GM19467 (cell line): Measurements from ENCODE around the gene SSTR3.

ENCODE experiments used
- ATAC-seq: cut with Tn5 transposase; IDR thresholded peaks from one replicate; pipeline ENCODE4 v1.9.1; 2021; ENCODE audit warnings: mild to moderate bottlenecking, moderate library complexity; ENCODE audit not compliant: unreplicated experiment

Gene SSTR3

DNA sequence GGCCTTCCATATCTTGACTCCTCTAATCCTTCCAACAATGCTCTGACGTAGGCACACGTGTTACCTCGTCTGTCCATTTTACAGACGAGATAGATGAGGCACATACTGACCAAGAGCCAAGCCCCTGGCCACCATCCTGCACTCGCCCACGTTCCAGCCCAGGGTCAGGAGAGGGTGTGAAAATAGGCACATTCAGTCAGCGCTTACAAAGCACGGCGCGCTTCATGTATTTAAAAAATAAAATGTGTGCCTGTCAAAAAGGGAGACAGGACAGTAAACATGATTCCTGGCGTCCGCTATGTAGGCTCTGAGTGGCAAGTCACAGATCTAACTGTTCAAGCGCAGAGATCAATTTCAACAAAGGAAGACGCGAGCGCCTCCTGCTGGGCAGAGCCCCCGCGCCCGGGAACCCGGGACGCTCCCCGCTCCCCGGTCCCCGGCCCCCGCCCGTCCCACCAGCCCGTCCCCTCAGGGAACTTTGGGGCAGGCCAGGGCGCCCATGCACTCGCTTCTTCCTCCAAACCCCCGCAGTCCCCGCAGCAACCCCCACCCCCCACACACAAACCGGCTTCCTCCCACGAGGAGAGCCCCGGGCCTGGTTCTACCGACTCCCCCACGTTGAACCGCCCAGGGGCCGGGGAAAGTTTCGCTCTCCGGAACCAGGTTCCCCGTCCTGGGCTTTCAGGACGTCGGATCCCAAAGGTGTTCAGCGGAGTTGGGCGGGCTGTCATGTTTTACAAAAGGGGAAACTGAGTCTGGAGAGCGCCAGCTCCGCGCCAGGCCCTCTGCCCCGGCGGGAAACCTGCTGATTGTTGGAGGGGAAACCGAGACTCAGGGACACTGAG, 13.8 kb downstream of the SSTR3 start:
- ATAC-seq, result no peak

DNA sequence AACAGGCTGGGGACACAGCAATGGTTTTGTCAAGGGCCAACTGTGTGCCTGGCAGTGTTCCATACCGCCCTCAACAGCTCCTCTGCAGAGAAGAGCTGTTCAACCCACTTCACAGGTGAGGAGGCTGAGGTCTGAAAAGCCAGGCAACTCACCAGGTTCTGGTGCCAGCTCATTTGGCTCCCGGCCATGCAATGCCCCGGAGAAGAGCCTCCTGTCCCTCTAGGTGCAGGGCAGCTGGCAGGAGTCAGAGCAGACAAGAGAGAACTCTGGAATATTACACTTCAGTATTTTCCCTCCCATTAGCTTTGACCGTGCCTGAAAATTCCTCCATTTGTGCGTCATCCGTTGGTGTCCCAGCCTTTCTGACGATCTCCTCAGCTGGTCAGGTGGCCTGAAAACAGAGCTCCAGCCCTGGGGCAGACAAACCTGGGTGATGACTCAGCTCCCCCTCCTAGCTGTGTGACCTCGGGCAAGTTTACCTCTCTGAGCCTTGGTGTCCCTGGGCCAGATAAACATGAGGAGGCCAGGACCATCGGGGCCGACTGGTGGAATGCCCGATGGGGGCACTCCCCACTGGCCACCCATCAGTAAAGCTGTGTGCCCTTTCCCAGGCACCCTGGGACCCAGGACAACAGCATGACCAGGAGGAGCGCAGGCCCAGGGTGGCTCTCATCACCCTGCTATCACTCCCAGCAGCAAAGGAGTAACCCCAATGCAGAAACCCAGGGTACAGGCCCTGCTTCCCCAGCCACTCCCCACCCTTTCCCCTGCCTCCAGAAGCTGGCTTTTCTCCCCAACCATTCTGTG, 14.6 kb downstream of the SSTR3 start:
- ATAC-seq, result no peak

DNA sequence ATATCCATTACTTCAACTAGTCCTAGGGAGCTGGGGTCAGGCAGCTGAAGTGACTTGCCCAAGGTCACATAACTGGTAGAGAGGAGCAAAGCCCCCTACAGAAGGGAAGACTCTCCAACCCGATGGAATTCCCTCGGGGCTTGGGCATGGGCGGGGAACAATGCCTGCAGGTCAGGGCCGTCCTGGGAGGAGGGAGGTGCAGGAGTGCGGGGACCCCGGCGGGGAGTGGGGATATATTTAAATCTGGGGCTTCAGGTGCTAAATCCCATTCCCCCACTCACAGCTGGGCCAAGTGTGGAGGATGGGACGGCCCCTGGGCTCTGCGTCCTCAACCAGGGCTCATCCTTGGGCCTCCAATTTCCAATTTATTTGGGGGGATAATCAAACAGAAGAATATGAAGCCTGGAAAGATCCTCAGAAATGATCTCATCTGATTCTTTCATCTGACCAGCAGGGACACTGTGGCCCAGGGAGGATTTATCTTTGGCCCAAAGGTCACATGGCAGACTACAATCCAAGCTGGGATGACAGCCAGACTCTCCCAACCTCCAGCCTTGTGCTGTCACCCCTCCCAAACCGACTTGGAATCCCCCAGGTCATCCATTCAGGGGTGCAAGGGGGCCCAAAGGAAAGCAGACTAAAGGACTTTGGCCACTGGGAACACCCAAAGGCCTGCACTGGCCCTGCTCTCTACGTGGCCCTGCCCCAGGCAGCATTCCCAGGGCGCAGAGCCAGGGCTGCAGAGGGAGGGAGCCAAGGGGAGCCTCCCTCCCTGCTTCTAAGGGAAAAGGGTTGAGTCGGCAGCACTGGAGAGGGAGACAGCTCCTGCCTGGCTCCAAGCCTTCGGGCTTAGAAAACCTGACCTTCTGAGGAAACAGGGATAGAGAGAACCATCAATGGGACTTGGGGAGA, 15.5 kb downstream of the SSTR3 start:
- ATAC-seq, result no peak

DNA sequence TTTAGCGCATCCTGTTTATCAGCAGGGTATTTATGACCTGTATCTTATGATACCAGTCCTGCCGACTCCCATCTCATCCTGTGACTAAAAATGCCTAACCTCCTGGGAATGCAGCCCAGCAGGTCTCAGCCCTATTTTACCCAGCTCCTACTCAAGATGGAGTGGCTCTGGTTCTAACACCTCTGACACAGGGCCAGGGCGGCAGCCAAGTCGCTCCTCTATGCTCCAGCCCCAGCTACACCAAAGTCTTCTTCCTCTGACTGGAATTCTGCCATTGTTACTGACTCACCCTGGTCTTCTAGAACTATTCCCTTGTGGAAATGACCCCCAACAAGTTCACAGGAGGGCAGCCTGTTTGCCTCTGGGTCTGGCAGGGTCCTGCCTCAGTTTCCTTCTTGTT, 16.4 kb downstream of the SSTR3 start:
- no peak for ATAC-seq

DNA sequence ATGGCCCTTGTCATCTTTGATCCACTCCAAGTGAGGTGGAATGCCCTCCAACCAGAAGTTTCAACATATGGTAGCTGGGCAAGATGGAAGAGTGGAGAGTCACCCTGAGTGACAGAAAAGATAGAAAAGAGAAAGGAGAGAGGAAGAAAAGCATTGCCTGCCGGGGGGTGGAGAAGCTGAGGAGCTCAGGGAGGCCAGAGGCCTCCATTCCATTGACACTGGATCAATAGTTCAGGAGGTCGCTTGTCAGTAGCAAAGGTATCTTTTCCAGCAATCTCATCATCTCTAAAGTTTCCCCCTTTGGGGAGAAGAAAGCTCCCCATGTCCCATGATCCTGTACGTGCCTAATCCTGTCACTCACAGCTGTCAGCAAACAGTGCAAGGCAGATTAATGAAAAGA, 17.5 kb downstream of the SSTR3 start:
- ATAC-seq, result no peak

DNA sequence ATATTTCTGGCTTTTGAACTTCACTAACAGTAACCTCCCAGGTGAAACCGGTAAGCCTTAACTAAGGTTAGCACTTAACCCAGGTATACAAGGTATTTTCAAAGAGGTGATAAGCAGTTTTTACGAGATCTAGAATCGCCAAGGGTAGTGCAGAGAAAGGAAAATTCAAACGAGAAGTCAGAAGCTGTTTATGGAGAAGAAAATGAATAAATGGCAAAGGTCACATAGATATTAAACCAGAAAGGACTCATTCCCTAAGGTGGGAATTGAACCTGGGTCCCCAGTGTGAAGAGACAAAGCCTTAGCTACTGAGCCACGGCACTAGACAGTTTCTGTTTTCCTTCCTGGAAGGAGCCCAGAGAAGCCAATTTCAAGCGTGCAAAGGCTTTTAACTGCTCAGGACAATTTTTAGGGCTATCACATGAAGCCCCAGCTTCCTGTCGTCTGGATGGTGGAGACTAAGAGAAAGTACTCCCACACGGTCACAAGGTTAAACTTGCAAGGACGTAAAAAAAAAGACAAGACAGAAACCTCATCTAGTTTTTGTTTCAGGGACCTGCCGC, 18.6 kb downstream of the SSTR3 start:
- no peak for ATAC-seq

DNA sequence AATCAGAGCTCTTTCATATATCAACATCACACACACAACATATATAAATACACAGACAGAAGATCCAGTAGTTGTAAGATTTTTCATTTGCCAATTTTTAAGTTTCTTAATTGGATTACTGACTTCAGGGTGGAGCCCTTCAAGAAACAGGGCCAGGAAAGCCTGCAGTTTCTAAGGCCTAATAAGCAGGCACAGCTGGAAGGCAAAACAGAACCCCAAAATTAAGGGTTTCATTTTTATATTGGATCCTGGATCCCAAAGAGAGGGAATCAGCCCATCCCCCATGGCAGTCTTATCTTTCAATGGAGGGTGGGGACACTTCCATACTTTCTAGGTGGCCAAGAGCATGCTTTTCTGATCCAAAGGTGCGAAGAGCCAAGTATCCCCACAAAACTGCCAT, 19.5 kb downstream of the SSTR3 start:
- ATAC-seq, result no peak

DNA sequence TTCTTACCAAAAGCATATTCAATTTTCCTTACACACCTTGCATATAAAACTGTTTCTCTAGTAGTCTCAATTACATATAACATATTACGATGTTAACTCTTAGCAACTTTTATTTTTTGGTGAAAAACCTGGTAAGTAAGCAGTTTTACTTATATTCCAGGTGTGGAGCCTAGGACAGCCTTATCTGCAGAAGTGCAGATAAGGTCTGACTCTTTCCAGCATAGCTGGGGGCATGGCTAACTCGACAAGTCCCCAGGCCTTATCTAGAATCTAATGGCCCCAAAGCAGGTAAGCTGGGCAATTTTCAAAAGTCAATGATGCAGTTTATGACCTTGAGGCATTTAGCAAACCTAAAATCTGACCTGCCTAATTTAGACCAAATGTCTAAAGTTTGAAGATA, 20.1 kb downstream of the SSTR3 start:
- no peak for ATAC-seq

DNA sequence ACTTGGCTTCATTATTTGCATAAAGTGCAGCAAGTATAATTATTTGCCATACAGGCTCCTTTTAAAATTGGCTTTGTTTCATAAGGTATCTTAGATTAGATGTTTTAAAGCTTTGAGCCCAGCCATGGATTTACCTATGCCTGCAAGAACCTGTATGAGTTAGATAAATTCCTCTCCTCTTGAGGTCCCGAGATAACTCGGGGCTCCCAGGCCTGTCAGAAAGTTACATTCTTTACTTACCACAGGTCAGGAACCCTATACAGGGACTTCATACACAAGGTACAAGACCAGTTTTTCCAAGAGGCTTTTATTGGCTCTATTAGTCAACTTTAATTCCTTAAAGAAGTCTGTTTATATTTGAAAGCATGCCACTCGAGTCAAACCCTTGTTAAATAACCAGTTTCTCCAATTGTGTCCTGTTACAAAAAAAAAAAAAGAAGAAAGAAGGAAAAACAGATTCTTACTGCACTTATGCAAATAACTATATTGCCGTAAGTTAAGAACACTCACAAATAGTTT, 22.0 kb downstream of the SSTR3 start:
- no peak for ATAC-seq

DNA sequence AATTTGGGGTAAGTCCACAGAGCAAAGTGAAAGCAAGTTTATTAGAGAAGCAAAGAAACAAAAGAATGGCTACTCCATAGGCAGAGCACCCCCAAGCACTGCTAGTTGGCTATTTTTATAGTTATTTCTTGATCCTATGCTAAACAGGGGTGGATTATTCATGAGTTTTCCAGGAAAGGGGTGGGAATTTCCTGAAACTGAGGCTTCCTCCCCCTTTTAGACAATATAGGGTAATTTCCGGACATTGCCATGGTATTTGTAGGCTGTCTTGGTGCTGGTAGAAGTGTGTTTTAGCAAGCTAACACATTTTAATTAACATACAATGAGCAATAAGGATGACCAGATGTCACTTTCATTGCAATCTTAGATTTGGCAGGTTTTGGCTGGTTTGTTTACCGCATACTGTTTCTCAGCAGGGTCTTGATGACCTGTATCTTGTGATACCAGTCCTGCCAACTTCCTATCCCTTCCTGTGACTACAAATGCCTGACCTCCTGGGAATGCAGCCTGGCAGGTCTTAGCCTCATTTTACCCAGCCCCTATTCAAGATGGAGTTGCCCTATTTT, 23.3 kb downstream of the SSTR3 start:
- ATAC-seq, result no peak

DNA sequence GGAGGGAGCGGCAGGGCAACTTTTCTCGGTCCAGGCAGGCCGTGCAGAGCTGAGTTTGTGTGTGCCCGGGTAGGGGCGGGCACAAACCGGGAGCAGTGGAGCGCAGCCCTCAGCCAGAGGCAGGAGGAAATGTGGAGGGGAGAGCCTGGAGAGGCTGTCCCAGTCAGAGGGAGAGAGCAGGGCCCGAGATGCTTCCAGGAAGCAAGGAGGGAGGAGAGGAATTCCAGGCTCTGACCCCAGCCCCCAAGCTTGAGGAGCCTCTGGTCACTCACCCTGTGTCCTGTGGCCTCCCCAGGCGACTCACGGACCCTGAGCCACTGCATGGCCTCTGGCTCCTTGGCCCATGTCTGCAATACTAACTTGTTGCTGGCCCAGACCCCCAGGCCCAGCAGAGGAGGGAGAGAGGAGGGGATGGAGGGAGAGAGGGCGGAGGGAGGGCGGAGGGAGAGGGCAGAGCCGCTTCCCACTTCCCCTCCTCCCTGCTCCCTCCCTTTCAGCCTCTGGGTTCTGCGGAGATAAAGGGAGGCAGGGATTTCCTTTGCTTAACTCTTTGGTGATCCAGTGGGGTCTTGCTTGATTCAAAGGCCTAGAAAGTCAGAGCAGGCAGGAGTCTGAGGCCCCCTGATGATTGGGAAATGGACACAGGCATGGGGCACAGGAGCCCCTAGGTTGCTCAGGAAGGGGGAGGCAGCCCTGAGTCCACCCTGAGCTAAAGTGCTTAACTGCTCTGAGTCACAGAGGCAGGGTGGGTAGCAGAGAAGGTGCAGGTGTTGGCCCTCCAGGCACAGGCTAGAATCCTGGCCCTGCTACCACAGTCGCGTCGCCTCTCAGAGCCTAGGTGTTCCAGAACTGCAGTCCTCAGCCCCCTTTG, 24.2 kb downstream of the SSTR3 start, which contains the start of gene C1QTNF6:
Gene C1QTNF6 (minus strand): TSS at position 357 of the 871 bp plus-strand sequence. CDS start 34 bp downstream, at position 323.
- no peak for ATAC-seq

DNA sequence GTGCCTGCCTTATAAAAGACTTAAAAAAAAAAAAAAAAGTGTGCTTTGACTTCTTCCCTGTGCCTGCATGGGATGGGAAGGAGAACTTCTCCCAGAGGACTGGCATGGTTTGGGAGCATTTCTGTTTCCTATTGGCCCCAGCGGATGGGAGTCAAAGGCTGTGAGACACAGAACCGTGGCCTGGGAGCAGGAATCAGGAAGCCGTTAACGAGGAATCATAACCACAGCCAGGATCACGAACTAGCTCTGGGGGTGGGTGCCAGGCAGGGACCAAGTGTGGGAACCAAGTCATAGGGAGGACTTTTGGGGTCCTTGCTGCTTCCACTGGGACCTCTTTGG, 24.8 kb downstream of the SSTR3 start:
- ATAC-seq, result no peak

DNA sequence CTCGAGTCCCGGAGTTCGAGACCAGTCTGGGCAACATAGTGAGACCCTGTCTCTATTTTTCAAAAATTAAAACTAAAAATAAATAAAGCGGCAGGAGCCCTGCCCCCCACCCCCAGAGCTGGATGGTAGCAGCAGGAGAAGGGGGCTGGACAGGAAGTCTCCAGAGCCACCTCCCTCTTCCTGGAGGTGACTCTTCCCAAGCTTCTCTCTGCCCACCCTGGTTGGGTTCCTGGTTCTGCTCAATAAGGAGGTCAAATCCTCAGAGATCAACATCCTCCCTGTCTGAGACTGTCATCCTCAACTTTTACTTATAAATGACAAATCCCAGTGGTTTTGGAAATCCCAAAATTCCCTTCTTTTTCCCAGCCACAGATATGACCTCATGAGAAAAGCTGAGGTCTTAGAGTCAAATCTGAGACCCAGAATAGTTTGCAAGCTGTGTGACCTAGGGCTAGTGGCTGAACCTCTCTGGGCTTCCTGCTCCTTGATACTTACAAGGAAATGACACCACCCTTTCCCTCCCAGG, 25.2 kb downstream of the SSTR3 start:
- ATAC-seq, result no peak

DNA sequence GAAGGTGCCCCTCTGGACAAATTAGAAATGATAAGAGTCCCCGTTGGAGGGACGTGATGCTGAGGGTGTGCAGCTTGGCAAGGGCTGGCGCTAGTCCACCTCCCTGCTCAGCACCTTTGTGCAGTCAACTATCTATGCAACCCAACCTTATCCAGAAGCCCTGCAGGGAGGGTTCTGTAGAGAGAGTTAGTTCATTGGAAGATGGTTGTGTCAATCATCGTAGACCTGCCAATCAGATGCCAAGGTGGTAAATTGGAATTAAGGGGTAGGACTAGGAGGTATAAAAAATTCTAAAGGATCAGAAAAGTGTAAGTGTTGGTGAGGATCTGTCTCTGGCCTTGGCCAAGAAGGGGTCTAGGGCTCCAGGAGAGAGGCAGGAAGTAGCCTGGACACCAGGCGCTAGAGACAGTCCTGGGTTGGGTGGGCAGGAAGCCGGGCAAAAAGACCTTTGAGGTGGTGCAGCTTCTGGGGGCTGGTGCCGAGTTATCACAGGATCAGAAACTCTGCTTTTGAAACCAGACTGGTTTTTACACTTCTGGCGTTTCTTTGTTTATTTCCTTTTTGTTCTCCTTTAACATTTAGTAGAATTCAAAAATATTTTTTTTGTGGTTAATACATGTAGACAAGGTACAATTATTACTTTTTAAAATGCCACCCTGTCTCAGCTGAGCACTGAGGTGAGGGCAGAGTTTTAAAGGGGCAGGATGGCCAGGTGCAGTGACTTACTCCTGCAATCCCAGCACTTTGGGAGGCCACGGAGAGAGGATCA, 25.9 kb downstream of the SSTR3 start:
- no peak for ATAC-seq

DNA sequence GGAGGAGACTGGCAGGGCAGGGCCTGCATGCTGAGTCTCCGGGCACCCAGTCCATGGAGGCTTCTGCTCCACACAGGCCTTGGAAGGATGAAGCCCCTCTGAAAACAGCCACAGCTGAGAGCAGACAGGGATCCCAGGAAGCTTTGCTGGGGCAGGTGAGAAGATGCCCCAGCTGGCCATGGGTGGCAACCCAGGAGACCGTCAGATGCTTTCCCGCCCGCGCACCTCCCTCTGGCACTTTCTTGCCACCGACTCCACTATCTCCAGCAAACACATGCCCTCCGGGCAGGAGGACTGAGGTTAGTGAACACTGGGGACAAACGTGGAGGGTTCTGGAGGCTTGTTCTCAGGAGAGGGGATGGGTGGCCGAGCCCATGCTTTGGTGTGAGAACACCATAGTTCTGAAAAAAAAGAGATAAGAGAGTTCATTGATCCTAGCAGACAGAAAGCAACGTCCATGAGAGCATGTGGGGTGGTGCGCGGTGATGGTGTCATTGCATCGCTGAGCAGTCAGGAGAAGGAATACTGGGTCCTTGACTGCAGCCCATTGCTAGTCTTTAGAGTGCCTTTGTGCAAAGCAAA, 26.5 kb downstream of the SSTR3 start:
- no peak for ATAC-seq

DNA sequence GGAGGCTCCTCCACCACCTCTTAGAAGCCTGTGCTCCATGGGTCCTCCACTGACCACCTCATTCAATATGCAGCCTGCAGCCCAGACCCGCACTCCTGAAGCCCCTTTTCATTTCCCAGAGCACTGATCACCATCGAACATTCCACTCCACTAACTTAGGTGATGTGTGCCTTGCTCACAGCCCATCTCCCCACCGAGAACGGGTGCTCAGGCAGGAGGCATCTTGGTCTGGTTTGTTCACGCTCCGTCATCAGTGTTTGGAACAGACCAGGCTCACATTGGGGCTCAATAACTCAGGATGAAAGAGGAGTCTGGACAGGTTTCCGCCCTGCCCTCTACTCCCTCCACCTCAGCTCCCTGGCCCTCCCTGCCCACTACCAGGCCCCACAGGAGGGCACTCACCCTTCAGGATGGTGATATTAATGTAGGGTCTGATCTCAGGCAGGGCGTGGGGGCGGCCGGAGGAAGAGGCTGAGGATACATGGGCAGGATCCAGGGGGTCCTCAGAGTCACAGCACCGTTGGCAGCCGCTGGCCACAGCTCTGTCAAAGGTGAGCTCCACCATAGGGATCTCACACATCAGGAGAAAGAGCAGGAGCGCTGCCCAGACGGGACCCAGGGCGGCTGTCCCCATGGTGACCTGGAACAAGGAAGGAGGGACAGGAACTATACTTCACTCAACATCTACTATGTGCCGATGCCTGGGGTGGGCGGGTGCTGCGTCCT, 27.3 kb downstream of the SSTR3 start:
- no peak for ATAC-seq

DNA sequence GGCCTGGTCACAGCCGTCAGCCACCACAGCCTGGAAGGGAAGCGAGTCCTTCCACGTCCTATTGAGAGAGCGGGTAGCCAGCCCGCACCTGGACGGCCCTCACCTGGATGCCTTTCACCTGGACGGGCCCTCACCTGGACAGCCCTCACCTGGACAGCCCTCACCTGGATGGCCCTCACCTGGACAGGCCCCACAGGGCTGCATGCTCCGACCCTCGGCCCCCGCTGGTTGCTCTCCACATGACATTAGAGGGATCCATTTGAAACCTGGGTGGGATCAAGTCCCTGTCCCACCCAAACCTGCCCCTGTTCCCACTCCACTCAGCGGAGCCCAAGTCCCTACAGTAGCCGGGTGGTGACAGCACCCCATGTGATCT, 27.9 kb downstream of the SSTR3 start:
- no peak for ATAC-seq
